Measurements from ENCODE around the gene FNDC3B.

FNDC3B gene

DNA sequence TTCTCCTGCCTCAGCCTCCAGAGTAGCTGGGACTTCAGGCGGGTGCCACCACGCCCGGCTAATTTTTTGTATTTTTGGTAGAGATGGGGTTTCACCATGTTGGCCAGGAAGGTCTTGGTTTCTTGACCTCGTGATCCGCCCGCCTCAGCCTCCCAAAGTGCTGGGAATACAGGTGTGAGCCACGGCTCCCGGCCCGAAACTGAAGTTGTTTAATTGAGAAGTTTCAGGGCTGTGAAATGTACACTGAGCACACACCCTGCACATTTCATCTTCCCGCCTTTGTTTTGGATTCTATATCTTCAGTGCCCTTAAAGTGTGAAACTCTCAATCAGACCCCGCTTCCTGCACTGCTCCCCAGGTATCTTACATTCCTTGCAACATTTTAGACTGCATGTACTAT lies 149.1 kb downstream of the FNDC3B start:
- TF ChIP-seq CEBPB (IDR thresholded peaks at IDR 0.05) (no peak), YY1 (IDR thresholded peaks at IDR 0.05; ENCODE audit: low read depth) (no peak), NFIC (IDR thresholded peaks at IDR 0.05) (no peak), EGR1 (IDR thresholded peaks at IDR 0.05) (no peak), MAX (IDR thresholded peaks at IDR 0.05) (no peak), TAF1 (IDR thresholded peaks at IDR 0.05; ENCODE audit: low read depth) (no peak), RAD21 (IDR thresholded peaks at IDR 0.05; ENCODE audit: low read depth) (no peak), EP300 (IDR thresholded peaks at IDR 0.05; ENCODE audit: borderline replicate concordance) (no peak), REST (IDR thresholded peaks at IDR 0.05; ENCODE audit: low read depth) (no peak), TCF12 (IDR thresholded peaks at IDR 0.05; ENCODE audit: low read depth) (no peak), CREB1 (IDR thresholded peaks at IDR 0.05; ENCODE audit: low read depth) (no peak), ZBTB7A (IDR thresholded peaks at IDR 0.05; ENCODE audit: low read depth) (no peak), FOXM1 (IDR thresholded peaks at IDR 0.05; ENCODE audit: borderline replicate concordance, low read depth) (no peak), TEAD4 (IDR thresholded peaks at IDR 0.05) (no peak)
- TF ChIP-seq, protein P1, sequence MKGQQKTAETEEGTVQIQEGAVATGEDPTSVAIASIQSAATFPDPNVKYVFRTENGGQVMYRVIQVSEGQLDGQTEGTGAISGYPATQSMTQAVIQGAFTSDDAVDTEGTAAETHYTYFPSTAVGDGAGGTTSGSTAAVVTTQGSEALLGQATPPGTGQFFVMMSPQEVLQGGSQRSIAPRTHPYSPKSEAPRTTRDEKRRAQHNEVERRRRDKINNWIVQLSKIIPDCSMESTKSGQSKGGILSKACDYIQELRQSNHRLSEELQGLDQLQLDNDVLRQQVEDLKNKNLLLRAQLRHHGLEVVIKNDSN (IDR thresholded peaks at IDR 0.05): no peak

DNA sequence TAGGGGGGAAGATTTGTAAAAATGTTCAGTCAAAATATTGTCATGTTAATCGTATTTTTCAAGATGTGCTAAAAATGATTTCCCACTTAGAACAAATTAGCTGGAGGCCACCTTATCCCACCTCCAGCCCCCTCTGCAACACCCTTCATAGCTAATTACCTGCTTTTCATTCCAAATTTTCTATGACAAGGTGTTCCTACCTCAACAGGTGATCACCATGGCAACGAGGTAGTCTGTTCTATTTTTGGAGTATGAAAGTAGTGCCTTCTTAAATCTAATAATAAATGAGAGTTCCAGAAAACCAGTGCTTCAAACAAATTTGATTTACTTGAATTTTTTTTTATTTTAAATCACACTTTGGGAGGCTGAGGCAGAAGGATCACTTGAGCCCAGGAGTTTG lies 149.8 kb downstream of the FNDC3B start:
- TF ChIP-seq, protein P1 (IDR thresholded peaks at IDR 0.05): no peak
- TF ChIP-seq TEAD4 (IDR thresholded peaks at IDR 0.05) (no peak), CEBPB (IDR thresholded peaks at IDR 0.05) (no peak), REST (IDR thresholded peaks at IDR 0.05; ENCODE audit: low read depth) (no peak), YY1 (IDR thresholded peaks at IDR 0.05; ENCODE audit: low read depth) (no peak), FOXM1 (IDR thresholded peaks at IDR 0.05; ENCODE audit: borderline replicate concordance, low read depth) (no peak), EP300 (IDR thresholded peaks at IDR 0.05; ENCODE audit: borderline replicate concordance) (no peak), EGR1 (IDR thresholded peaks at IDR 0.05) (no peak)

- TF ChIP-seq CREB1 (IDR thresholded peaks at IDR 0.05; ENCODE audit: low read depth) (no peak), FOXM1 (IDR thresholded peaks at IDR 0.05; ENCODE audit: borderline replicate concordance, low read depth) (no peak), MAX (IDR thresholded peaks at IDR 0.05) (no peak), RAD21 (IDR thresholded peaks at IDR 0.05; ENCODE audit: low read depth) (no peak), CEBPB (IDR thresholded peaks at IDR 0.05) (no peak), TCF12 (IDR thresholded peaks at IDR 0.05; ENCODE audit: low read depth) (no peak), TAF1 (IDR thresholded peaks at IDR 0.05; ENCODE audit: low read depth) (no peak), ZBTB7A (IDR thresholded peaks at IDR 0.05; ENCODE audit: low read depth) (no peak)
- TF ChIP-seq, protein P1 (IDR thresholded peaks at IDR 0.05): no peak
These were observed 150.7 kb downstream of the FNDC3B start for GRCh38 chr3:172189987-172190603.

DNA sequence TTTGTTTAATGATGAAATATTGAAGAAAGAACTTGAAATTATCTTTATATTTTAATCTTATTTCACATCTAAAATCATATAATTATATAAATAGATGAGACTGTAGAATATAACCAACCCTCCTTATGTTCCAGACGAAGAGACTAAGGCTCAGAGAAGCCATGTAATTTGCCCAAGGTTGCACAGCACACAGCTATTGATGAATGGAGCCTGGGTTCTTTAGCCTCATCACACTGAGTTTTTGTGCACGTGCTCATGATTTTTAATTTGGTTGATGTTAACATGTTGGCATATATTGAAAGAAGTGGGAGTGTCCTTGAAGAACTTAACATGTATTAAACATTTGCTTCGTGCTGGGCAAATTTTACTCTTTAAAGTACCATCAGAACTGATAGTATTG lies 151.6 kb downstream of the FNDC3B start:
- no peak for TF ChIP-seq RAD21 (IDR thresholded peaks at IDR 0.05; ENCODE audit: low read depth)
- no peak for TF ChIP-seq NFIC (IDR thresholded peaks at IDR 0.05)
- no peak for TF ChIP-seq MAX (IDR thresholded peaks at IDR 0.05)
- no peak for TF ChIP-seq EP300 (IDR thresholded peaks at IDR 0.05; ENCODE audit: borderline replicate concordance)
- TF ChIP-seq ZBTB7A (IDR thresholded peaks at IDR 0.05; ENCODE audit: low read depth): no peak
- no peak for TF ChIP-seq YY1 (IDR thresholded peaks at IDR 0.05; ENCODE audit: low read depth)
- TF ChIP-seq REST (IDR thresholded peaks at IDR 0.05; ENCODE audit: low read depth): no peak
- TF ChIP-seq TAF1 (IDR thresholded peaks at IDR 0.05; ENCODE audit: low read depth): no peak
- no peak for TF ChIP-seq CREB1 (IDR thresholded peaks at IDR 0.05; ENCODE audit: low read depth)
- no peak for TF ChIP-seq EGR1 (IDR thresholded peaks at IDR 0.05)

All from Ishikawa (cell line).